GM12892 (cell line): Measurements from ENCODE around the gene FBXO24.

Source experiments
- DNase-seq: peaks from one replicate; pipeline ENCODE4 v3.0.0; 2011; ENCODE audit not compliant: insufficient read length
- FAIRE-seq: peaks from 2 replicates; lab custom pipeline; 2011; peaks lifted over from hg19 to GRCh38; lab: Jason Lieb, UNC
- POLR2A ChIP-seq: IDR thresholded peaks from 2 replicates; pipeline ENCODE4 v1.6.1; 2011; ENCODE audit warnings: low read depth, low read length, control low read depth
- POLR2AphosphoS5 ChIP-seq: IDR thresholded peaks from 2 replicates; pipeline ENCODE4 v1.6.1; 2011; ENCODE audit warnings: low read depth, low read length, control low read depth
- TAF1 ChIP-seq: IDR thresholded peaks from 2 replicates; pipeline ENCODE4 v1.6.1; 2011; ENCODE audit warnings: low read depth, mild to moderate bottlenecking, control low read depth, low read length, borderline replicate concordance

Gene FBXO24

DNA sequence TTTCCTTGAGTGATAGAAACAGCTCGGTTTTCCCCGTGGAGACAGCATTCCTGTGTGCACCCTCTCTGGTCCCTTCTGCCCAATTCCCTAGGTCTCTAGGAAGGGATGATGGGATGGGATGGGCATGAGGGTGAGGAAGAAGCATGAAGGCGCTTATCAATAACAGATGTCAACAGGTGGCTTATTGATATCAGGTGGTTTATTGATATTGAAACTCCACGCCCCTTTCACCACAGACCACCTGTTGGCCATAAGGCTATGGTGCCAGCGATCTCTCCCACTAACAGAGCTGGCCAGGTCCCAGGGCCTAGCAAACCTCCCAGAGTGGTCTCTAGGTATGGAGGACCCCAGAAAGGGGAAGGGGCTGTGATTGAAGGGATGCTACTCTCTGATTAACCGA, 34.1 kb downstream of the FBXO24 start:
- FAIRE-seq (no peak), DNase-seq (no peak)
- TF ChIP-seq POLR2A, result no peak
- TF ChIP-seq POLR2AphosphoS5, result no peak
- no peak for TF ChIP-seq TAF1

DNA sequence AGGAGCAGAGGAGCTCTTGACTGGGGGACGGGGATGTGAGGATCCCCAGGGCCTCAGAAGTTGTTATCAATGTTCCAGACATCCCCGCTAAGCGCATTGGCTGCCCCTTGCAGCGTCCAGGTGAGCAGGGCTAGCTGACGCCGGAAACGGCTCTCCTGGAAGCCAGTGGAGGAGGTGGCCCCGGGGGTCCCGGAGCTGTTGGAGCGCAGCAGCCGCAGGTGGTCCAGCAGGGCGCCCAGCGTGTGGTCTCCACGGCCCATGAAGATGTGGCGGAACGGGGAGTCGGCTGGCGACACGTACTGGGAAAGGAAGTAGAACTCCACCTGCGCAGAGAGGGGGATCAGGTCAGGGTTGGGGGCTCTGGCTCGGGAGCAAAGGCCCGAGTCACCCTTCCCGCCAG, 34.7 kb downstream of the FBXO24 start:
- FAIRE-seq, result no peak
- DNase-seq, result no peak
- TF ChIP-seq TAF1, result no peak
- no peak for TF ChIP-seq POLR2A
- no peak for TF ChIP-seq POLR2AphosphoS5

DNA sequence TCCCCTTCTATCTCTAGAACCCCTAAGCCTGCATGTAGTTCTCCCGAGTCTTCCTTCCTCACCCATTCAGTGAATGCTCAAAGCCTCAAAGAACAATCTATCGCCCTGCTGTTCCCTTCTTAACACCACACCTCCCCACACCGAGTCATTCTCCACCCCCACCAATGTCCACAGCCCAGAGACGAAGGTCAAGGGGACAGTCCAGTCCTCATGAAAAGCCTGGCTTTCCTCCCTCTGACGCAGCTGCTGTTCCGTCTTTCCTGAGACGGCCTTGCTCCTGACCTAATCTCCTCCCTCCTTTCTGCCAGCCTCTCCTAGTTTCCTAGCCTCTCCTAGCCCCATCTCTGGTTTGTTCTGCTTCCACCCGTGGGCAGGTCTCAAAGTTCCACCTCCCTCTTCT, 35.4 kb downstream of the FBXO24 start:
- DNase-seq (no peak), FAIRE-seq (no peak)

DNA sequence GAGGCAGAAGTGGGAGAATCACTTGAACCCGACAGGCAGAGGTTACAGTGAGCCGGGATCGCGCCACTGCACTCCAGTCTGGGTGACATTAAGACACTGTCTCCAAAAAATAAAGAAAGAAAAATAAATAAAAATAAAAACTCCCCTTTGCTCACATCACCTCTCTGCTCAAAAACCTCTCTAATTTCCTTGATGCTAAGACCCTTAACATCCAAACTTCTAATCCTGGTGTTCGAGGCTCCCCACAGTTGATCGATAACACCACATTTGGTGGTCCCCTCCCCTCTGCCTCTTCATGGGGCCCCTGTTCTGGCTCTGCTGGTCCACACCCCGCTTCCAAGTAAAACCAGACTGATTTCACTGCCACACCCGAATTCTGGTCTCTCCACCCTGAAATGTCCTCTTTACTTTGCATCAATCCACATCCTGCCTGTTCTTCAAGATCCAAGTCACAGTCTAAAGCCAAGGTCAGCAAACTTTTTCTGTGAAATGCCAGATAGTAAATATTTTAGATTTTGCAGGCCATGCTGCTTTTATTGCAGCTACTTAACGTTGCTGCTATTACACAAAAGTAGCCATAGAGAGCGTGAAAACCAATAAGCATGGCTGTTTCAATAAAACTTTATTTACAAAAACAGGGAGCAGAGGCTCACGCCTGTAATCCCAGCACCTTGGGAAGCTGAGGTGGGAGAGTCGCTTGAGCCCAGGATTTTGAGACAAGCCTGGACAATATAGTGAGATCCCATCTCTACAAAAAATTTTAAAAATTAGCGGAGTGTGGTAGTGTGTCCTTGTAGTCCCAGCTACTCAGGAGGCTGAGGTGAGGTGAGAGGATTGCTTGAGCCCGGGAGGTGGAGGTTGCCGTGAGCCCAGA, 38.1 kb downstream of the FBXO24 start:
- FAIRE-seq (no peak), DNase-seq (no peak)
- TF ChIP-seq POLR2A, result no peak
- no peak for TF ChIP-seq POLR2AphosphoS5
- no peak for TF ChIP-seq TAF1

More for the DNA sequence above, 35.4 kb downstream of the FBXO24 start:
- TF ChIP-seq POLR2A (no peak), TAF1 (no peak), POLR2AphosphoS5 (no peak)

DNA sequence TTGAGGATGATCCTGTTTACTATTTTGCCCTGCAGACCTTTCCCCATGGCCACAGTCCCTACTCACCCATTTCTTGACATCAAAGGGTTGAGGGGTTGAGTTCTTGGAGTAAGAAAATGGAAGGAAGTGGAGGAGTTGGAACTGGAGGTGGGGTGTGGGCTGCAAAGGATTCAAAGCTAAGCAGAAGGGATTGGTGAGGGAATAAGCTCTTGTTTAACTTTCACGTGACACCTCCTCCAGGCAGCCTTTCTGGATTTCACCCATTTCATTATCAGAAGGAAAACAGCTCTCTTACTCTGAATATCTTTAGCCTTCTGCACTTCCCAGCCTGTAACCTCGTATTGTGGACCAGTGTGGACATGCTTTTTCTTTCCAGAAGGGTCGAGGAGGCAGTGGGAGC, 39.9 kb downstream of the FBXO24 start:
- no peak for TF ChIP-seq POLR2AphosphoS5
- TF ChIP-seq TAF1, result no peak
- TF ChIP-seq POLR2A, result no peak
- no peak for DNase-seq
- no peak for FAIRE-seq

DNA sequence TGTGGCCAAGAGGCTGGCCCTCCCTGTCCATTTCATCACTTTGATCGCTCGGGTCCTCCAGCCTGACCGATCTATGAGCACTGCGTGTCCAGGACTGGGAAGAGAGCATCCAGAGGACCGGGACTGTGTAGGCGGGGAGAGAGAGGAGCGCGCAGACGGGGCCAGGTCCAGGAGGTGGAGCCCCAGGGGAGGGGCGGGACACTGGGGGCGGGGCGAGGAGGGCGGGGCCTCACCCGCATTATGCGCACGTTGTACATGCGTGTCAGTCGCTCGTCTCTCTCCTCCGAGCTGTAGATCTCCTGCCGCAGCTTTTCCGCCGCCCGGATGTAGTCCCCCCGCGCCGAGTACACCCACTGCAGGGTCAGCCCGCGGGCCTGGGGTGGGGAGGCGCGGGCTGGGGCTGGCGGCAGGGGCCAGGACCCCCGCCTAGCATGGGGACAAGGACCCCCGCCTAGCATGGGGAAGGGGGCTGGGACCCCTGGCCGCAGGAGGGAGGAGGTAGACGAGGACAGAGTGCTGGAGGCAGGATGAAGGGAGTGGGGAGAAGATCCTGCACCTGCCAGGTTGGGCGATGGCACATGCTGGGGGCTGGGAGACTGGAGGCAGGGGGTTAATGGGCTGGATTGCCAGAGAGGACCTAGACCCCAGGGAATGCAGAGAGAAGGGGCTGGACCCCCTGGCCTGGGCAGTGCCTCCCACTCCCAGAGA, 40.6 kb downstream of the FBXO24 start:
- TF ChIP-seq POLR2A (peak; percentile 60; the same call in 1 of the 2 replicates), POLR2AphosphoS5 (0 out of 2 replicates have a peak, but pooled peaks have one; percentile 51), TAF1 (peak; percentile 74; the same call in 1 of the 2 replicates)
- peak; percentile 97 for DNase-seq
- FAIRE-seq, result peak; percentile 62

DNA sequence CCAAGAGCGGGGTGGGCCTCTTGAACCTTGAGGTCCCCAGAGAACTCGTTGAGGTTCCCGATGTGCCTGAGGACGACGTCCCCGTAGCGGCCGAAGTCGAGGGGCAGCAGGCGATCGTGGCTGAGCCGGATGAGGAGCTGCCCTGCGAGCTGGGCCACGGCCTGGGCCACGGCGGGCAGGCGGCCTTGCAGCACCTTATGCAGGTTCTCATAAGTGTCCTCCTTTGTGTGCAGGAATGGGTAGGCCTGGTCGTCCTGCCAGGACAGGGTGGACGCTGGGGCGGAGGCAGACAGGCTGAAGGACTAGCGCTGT, 41.1 kb downstream of the FBXO24 start:
- no peak for FAIRE-seq
- no peak for DNase-seq
- no peak for TF ChIP-seq TAF1
- no peak for TF ChIP-seq POLR2A
- TF ChIP-seq POLR2AphosphoS5, result no peak

DNA sequence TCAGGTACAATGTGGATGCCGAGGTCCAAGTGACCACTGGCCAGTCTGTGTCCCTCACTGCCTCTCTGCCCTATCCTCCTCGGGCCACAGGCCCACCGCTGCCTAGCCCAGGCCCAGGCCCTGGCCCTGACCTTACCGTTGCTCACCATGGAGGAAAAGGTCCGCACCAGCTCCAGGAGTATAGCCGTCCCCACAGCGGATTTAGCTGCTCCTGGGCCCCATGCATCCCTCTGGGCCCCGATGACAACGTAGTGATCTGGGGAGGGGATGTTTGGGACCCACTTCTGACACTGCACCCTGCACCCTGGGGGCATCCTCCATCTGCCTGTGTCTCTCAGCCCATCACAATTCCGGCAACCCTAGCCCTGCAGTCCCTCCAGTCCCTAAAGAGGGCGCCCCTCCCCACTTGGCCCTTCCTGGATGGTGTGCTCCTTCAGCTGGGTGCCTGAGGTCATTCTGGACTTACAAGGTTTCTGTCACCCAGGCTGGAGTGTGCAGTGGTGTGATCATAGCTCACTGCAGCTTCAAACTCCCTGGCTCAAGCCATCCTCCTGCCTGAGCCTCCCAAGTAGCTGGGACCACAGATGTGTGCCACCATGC, 43.1 kb downstream of the FBXO24 start:
- TF ChIP-seq POLR2AphosphoS5 (no peak), POLR2A (no peak), TAF1 (no peak)
- no peak for DNase-seq
- FAIRE-seq, result no peak

DNA sequence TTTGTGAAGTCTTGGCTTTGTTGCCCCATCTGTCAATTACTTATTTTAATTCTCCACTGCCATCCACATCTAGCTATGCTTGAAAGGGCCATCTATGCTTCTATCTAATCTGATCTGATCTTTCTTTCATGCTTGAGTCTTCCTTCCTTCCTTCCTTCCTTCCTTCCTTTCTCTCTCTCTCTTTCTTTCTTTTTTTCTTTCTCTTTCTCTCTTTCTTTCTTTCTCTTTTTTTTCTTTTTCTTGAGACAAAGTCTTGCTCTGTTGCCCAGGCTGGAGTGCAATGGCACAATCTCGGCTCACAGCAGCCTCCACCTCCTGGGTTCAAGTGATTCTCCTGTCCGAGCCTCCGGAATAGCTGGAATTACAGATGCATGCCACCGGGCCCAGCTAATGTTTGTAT, 43.9 kb downstream of the FBXO24 start:
- TF ChIP-seq POLR2AphosphoS5, result no peak
- TF ChIP-seq TAF1, result no peak
- no peak for TF ChIP-seq POLR2A
- FAIRE-seq, result no peak
- DNase-seq, result no peak

DNA sequence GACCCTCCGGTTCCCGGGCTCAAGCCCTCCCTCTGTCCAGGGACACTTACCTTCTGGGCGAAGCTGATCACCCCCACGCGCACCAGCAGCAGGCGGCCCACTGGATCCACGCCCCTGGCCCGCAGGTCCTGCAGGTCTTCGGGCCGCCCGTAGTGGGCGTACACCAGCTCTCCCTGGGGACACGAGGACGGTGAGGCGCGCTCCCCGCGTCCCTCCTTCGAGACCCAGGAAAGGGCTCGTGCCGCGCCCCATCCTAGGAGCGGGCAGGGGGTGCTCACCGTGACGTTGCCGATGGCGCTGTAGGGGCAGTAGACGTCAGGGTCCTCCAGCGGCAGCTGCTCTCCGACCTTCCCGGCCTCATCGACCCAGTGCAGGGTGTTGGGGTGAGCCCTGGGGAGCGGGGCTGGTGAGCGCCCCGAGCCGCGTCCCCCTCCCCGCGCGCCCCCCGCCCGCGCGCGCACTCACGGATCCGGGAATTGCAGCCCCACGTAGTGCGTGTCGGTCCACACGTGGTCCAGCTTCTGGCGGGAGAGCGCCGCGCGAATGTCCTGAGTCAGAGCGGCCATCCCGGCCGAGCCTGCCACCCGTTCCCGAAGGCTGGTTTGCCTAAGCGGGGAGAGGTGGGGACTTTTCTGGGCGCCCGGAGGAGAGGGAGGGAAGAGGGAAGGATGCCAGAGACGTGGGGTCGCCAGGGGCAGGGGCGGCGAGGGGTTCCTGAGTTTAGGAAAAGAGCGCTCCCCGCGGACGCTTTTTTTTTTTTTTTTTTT, 47.0 kb downstream of the FBXO24 start:
- DNase-seq, result no peak
- TF ChIP-seq POLR2A (peak; percentile 62), TAF1 (0 out of 2 replicates have a peak, but pooled peaks have one; percentile 12), POLR2AphosphoS5 (peak; percentile 46; the same call in 1 of the 2 replicates)
- no peak for FAIRE-seq
